NB4 (cell line): ENCODE results near the gene CFAP300.

Source experiments
- DNase-seq: peaks from one replicate; pipeline ENCODE4 v3.0.0; 2010; ENCODE audit warnings: low read depth
- H3K4me3 ChIP-seq: one replicate; pipeline ENCODE4 v1.5.1; 2011; ENCODE audit warnings: mild to moderate bottlenecking, low read depth, low read length, moderate library complexity
- MYC ChIP-seq: IDR thresholded peaks from 2 replicates; pipeline ENCODE4 v1.6.1; 2011; ENCODE audit warnings: low read depth, low read length
- POLR2A ChIP-seq: IDR thresholded peaks from 2 replicates; pipeline ENCODE4 v1.6.1; 2011; ENCODE audit warnings: mild to moderate bottlenecking; ENCODE audit not compliant: insufficient read length; ENCODE audit errors: extremely low read depth
- TF ChIP-seq, protein P1 (sequence below): IDR thresholded peaks from 2 replicates; pipeline ENCODE4 v1.6.1; 2011; ENCODE audit warnings: low read depth, low read length
- TF ChIP-seq, protein P2 (sequence below): IDR thresholded peaks from one replicate; pipeline ENCODE4 v1.5.1; 2012; ENCODE audit warnings: low read depth, low read length

Gene CFAP300

GRCh38 chr11:102119997-102120396 is 72.8 kb downstream of the CFAP300 start:
- H3K4me3 ChIP-seq = no peak overlapping the region
- TF ChIP-seq POLR2A (no peak), MYC (no peak)
- TF ChIP-seq, protein P1, sequence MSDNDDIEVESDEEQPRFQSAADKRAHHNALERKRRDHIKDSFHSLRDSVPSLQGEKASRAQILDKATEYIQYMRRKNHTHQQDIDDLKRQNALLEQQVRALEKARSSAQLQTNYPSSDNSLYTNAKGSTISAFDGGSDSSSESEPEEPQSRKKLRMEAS = no peak
- TF ChIP-seq, protein P2, sequence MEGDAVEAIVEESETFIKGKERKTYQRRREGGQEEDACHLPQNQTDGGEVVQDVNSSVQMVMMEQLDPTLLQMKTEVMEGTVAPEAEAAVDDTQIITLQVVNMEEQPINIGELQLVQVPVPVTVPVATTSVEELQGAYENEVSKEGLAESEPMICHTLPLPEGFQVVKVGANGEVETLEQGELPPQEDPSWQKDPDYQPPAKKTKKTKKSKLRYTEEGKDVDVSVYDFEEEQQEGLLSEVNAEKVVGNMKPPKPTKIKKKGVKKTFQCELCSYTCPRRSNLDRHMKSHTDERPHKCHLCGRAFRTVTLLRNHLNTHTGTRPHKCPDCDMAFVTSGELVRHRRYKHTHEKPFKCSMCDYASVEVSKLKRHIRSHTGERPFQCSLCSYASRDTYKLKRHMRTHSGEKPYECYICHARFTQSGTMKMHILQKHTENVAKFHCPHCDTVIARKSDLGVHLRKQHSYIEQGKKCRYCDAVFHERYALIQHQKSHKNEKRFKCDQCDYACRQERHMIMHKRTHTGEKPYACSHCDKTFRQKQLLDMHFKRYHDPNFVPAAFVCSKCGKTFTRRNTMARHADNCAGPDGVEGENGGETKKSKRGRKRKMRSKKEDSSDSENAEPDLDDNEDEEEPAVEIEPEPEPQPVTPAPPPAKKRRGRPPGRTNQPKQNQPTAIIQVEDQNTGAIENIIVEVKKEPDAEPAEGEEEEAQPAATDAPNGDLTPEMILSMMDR = no peak
- DNase-seq = no peak

DNA sequence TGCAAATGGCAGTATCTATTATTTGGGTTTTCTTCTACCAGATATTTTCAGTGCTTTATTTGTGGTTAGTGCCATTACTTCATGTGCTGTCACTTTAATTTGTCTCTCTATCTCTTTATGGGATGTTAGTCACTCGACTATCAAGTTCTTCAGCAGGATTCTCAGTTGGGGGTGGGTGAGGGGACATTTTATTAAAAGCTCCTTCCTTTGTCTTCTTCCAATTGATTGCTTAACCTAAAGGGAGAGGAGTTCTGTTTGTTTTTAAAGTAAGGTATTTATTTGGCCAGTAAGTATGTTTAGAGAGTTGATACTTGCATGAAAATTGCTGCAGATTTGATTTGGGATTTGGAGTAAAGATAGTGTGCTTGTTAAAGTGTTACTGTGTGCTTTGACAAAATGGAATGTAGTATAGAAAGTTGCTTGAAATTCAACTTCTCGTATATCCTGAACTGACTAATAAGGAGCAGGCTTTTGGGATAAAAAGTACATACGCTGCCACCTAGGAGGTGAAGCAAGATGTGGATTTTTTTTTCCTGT is 73.3 kb downstream of the CFAP300 start:
- no peak for DNase-seq
- no peak for TF ChIP-seq MYC
- no peak for TF ChIP-seq POLR2A
- TF ChIP-seq, protein P2 = no peak
- TF ChIP-seq, protein P1 = no peak
- H3K4me3 ChIP-seq = no peak overlapping the region

GRCh38 chr11:102121329-102121728 is 74.1 kb downstream of the CFAP300 start:
- DNase-seq = no peak
- H3K4me3 ChIP-seq = no peak overlapping the region
- TF ChIP-seq, protein P1 = no peak
- TF ChIP-seq, protein P2 = no peak
